K562 (cell line): ENCODE data around the gene CHST1. TPM values are rescaled to one million over a fixed set of nuclear protein-coding genes. Genes with fewer than 3 reads are reported as not detected.

Experiments
- ATAC-seq: fragments of 200-7000 bp; cut with Tn5 transposase; 3 replicates; pipeline ENCODE4 v1.9.1; 2020; ENCODE audit warnings: moderate library complexity
- BruUV-seq: library from RNA; stranded (reverse); fragments of 400-500 nt; replicated peaks from 2 replicates; lab custom pipeline; 2021; lab: Mats Ljungman, UMichigan
- CTCF ChIA-PET: fragments of 300-600 bp; formaldehyde crosslinking; extraction: SDS; loops from one replicate; lab custom pipeline; 2021; ENCODE audit warnings: low intra/inter-chr PET ratio; lab: Yijun Ruan, JAX
- POLR2A ChIA-PET: fragments of 300-600, 350-650 bp; sonication (Branson Sonifier 250); formaldehyde crosslinking; extraction: SDS; loops from one replicate; lab custom pipeline; 2021; ENCODE audit warnings: antibody characterized with exemption, inconsistent platforms; lab: Yijun Ruan, JAX
- DNase-seq, 4 experiments: peaks; one replicate each; pipeline versions ENCODE4 v3.0.0 to v3.0.0-alpha.2; 2011 to 2018; ENCODE audit warnings: low spot score in 3 of 4, mixed read lengths in 3 of 4; ENCODE audit errors: extremely low read depth in 1 of 4
- FAIRE-seq: peaks from 2 replicates; lab custom pipeline; 2011; peaks lifted over from hg19 to GRCh38; lab: Jason Lieb, UNC
- H2AFZ ChIP-seq: 2 replicates; pipeline ENCODE4 v1.6.0; 2011; ENCODE audit warnings: low read depth, low read length, control low read depth, inconsistent platforms
- H3K27ac ChIP-seq: fragments of 200-600 bp; 3 replicates; pipeline ENCODE4 v1.8.0; 2011; ENCODE audit warnings: low read depth, mild to moderate bottlenecking, control low read depth, inconsistent platforms, low read length, moderate library complexity, mixed read lengths; ENCODE audit errors: extremely low read depth
- H3K27me3 ChIP-seq, 2 experiments: fragments of 300-600 bp in 1 of 2; 2 replicates in 1 of 2; 3 replicates in 1 of 2; pipeline versions ENCODE4 v1.6.0 to v1.8.0; 2011; ENCODE audit warnings: inconsistent platforms in 2 of 2, low read length in 2 of 2, mild to moderate bottlenecking in 1 of 2, mixed read lengths in 1 of 2, moderate library complexity in 1 of 2; ENCODE audit not compliant: control insufficient read depth in 2 of 2, insufficient read depth in 2 of 2
- H3K36me3 ChIP-seq: fragments of 300-600 bp; 3 replicates; pipeline ENCODE4 v1.8.0; 2011; ENCODE audit warnings: mild to moderate bottlenecking, low read length, inconsistent platforms; ENCODE audit not compliant: control insufficient read depth, insufficient read depth
- H3K4me1 ChIP-seq, 2 experiments: fragments of 200-600 bp in 1 of 2; replicated peaks in 1 of 2; 2 replicates in 1 of 2; 3 replicates in 1 of 2; pipeline versions ENCODE4 v1.5.1 to v1.8.0; 2011; ENCODE audit warnings: inconsistent platforms in 2 of 2, low read length in 2 of 2, mild to moderate bottlenecking in 1 of 2, mixed read lengths in 1 of 2, moderate library complexity in 1 of 2; ENCODE audit not compliant: control insufficient read depth in 2 of 2, insufficient read depth in 2 of 2
- H3K4me2 ChIP-seq: 2 replicates; pipeline ENCODE4 v1.6.1; 2011; ENCODE audit warnings: low read length, control low read depth, inconsistent platforms, mixed read lengths; ENCODE audit not compliant: insufficient read depth
- H3K4me3 ChIP-seq: fragments of 200-600 bp; sonication (generic), shearing (Covaris generic); 2 replicates; pipeline ENCODE4 v1.5.1; 2016; ENCODE audit warnings: control low read depth, inconsistent platforms
- H3K79me2 ChIP-seq: fragments of 200-600 bp; 3 replicates; pipeline ENCODE4 v1.8.0; 2011; ENCODE audit warnings: low read length, inconsistent platforms; ENCODE audit not compliant: control insufficient read depth, insufficient read depth
- H3K9ac ChIP-seq, 2 experiments: 2 replicates each; pipeline versions ENCODE4 v1.6.0 to v1.6.1; 2011; ENCODE audit warnings: low read depth in 2 of 2, low read length in 2 of 2, control low read depth in 1 of 2, inconsistent platforms in 1 of 2, mild to moderate bottlenecking in 1 of 2, mixed read lengths in 1 of 2; ENCODE audit not compliant: insufficient read depth in 1 of 2
- H3K9me1 ChIP-seq: one replicate; pipeline ENCODE4 v1.6.0; 2011; ENCODE audit warnings: inconsistent platforms, mild to moderate bottlenecking, low read length, moderate library complexity; ENCODE audit not compliant: control insufficient read depth, insufficient read depth
- H3K9me3 ChIP-seq: replicated peaks from 2 replicates; pipeline ENCODE4 v1.5.1; 2011; ENCODE audit warnings: low read depth, low read length, inconsistent platforms; ENCODE audit not compliant: control insufficient read depth, insufficient read depth
- H4K20me1 ChIP-seq: replicated peaks from 2 replicates; pipeline ENCODE4 v1.6.1; 2011; ENCODE audit warnings: low read length, inconsistent platforms, mixed read lengths; ENCODE audit not compliant: control insufficient read depth, insufficient read depth
- ARID3B ChIP-seq: fragments of 250-450 bp; sonication (Bioruptor Pico); IDR thresholded peaks from 2 replicates; pipeline ENCODE4 v1.4.0; 2020; ENCODE audit warnings: borderline replicate concordance
- CHD7 ChIP-seq: fragments of 200-600 bp; sonication (generic); IDR thresholded peaks from one replicate; pipeline ENCODE4 v1.6.1; 2012; ENCODE audit warnings: mild to moderate bottlenecking, low read depth, low read length, inconsistent platforms
- ZNF280B ChIP-seq: fragments of 250-450 bp; sonication (Bioruptor Pico); IDR thresholded peaks from 2 replicates; pipeline ENCODE4 v1.5.1; 2021; ENCODE audit warnings: mild to moderate bottlenecking
- ZNF384 ChIP-seq: IDR thresholded peaks from 2 replicates; pipeline ENCODE4 v1.6.1; 2012; ENCODE audit warnings: low read depth, low read length, improper control_type of control experiment
- WGBS: fragments of 100-300 bp; shearing (Covaris generic); methylation state at CpG from one replicate; pipeline ENCODE4 v1.1.6; 2016; ENCODE audit warnings: low coverage, mixed read lengths; ENCODE audit not compliant: insufficient coverage; ENCODE audit errors: missing lambda C conversion rate; 5-methylcytosine and 5-hydroxymethylcytosine counted together
- in situ Hi-C: fragments of 300-500 bp; cut with MboI; formaldehyde crosslinking; loops from 4 replicates; pipeline ENCODE4 v1.15.0; 2018; ENCODE audit warnings: inconsistent platforms, mixed read lengths
- intact Hi-C: fragments of 100-400 bp; cut with micrococcal nuclease; formaldehyde crosslinking; loops from 2 replicates; pipeline ENCODE4 v1.14.2; 2022
- polyA plus RNA-seq, 8 experiments: library from polyadenylated mRNA; depleted of rRNA in 4 of 8; stranded (reverse) in 5 of 8; unstranded in 3 of 8; fragments of >200 nt; fragmentation: Nextera tagmentation in 2 of 8; fragmentation: Illumina TruSeq in 1 of 8; extraction: Ambion mirVana in 2 of 8; extraction: Trizol in 1 of 8; gene quantifications; 2 replicates each; pipeline versions ENCODE4 v1.2.1 to v1.2.3, GENCODE V29; 2011 to 2014; ENCODE audit warnings: inconsistent platforms in 1 of 8, missing spikeins in 1 of 8
- total RNA-seq, 7 experiments: library from RNA; depleted of rRNA in 6 of 7; stranded (reverse); fragments of >200 nt in 6 of 7; fragmentation: Illumina TruSeq in 2 of 7; extraction: Trizol in 2 of 7; gene quantifications; 2 replicates each; pipeline versions ENCODE4 v1.2.1 to v1.2.3, GENCODE V29; 2011 to 2021; ENCODE audit warnings: low replicate concordance in 1 of 7

The CHST1 gene
- total and polyA plus RNA-seq, 9 of the 15 experiments (the other 6 are each of a cell fraction or from before 2014, with no cell fraction given) = 0.04 to 0.32 (median 0.18) TPM; not detected in 4

GRCh38 chr11:45615182-45615792 lies 50.1 kb downstream of the CHST1 start (continued):
- TF ChIP-seq ZNF280B = no peak

- Histone ChIP-seq H2AFZ (no peak overlapping the region), H3K4me3 (no peak overlapping the region), H3K9me3 (no peaks in the 10 kb centered on the region), H3K4me2 (no peak overlapping the region), H3K27me3 (peaks cover 0 to 4% of the 10 kb centered on the region in 2 experiments; a peak in 2 of 5 replicates), H3K9me1 (no peaks in the 10 kb centered on the region), H3K36me3 (no peaks in the 10 kb centered on the region), H4K20me1 (no peaks in the 10 kb centered on the region), H3K27ac (no peak overlapping the region), H3K9ac (no peak overlapping the region), H3K79me2 (no peaks in the 10 kb centered on the region), H3K4me1 (no peaks in the 10 kb centered on the region)
- ATAC-seq (no peak), FAIRE-seq (no peak), DNase-seq (no peak)
- intact Hi-C loops = no loop called here
- WGBS = 0% methylated on average over 6 of the region's 6 CpGs
- in situ Hi-C loops = no loop called here
- no TSS peak for BruUV-seq
- ChIA-PET CTCF (no interaction called here), POLR2A (interaction anchor here (0.6 to 0.7 kb wide), 3 partner anchors 43 to 113 kb away, joined by 3 read pairs; no protein-coding TSS in a partner anchor)
- TF ChIP-seq ZNF384 (no peak), CHD7 (no peak), ARID3B (CRISPR knock-in tag) (no peak)
Observed at GRCh38 chr11:45614196-45614828, 51.1 kb downstream of the CHST1 start.
